Measurements from ENCODE around the gene ZNF547.
"Not testable (repeated sequence)": the region's sequence is repeated elsewhere in the genome, so short reads cannot be mapped to it uniquely, and the experiment has no call there.

ZNF547 gene

DNA sequence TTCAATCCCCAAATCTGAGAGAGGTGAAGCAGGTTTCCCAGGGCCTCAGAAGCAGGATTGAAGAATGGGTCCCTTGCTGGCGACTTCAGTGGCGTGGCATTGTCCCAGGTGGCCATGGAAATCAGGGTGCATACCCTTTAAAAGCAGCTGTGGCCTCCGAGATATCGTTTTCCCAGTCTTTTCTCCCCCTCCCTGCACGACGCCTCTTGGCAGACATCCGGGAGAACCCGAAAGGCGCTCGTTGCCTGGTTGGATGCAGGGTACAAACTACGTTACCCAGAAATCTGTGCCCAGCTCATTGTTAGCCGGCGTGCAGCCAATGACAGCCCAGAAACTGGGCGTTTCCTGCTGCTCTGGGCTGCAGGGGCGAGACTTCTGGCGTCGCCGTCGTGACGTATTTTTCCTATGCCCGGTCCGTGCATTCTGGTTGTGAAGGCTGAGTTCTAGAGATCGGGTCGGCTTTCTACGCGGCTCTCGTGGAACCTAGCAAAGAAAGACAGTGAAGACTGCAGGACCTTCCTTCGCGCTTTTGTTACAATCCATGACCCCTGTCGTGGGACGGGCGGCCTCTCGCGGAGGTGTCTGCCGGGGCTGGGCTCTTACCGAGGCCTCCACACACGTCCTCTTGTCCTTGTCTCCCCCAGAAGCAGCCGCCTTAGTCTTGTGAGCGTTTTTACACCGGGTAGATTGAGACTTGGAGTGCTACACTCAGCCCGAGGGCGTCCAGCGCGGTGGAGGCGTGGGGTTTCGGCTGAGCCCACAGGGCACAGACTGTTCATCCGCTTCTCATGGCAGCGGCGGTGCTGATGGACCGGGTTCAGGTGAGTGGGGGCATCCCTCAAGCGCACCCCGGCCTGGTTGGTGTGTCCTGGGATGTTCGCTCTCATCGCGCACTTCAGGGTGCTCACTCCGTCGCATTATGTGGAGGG, 12.2 kb upstream of the ZNF547 start, which contains the start of gene ZNF304:
Gene ZNF304 (plus strand): TSS at position 395 of the 929 bp plus-strand sequence. CDS start 394 bp downstream, at position 789.
- H3K36me3 Mint-ChIP-seq, result peaks cover 44 to 54% of the 10 kb centered on the region in 2 donors
- ATAC-seq (replicated peaks), result peak; percentile 100
- peak within 1 kb of the TSS; percentile 95 to 96 for H3K4me3 Mint-ChIP-seq
- peak within 1 kb of the TSS; percentile 97 for H3K27ac Mint-ChIP-seq
- peaks cover 2 to 23% of the 10 kb centered on the region in 2 donors for H3K9me3 Mint-ChIP-seq
- H3K4me1 Mint-ChIP-seq, result peaks cover 26 to 36% of the 10 kb centered on the region in 2 donors
- peaks cover 3 to 12% of the 10 kb centered on the region in 2 donors for H3K27me3 Mint-ChIP-seq
- DNase-seq, result peak; percentile 84

DNA sequence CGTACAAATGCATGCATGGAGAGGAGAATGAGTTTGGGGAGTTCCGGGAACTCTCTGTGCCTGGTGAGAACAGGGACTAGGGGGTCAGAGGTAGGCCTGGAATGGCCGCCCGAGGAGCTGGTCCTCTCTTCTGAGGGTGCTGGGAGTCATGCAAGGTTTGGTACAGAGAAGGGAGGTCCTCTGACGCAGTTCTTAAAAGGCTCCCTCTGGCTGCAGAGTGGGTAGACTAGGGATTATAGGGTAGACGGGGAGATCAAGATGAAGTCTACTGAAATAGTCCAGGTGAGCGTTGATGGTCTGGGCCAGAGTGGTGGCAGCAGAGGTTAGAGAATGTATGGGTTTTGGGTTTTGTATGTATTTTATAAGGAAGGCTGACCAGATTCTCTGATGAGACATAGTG, 11.5 kb upstream of the ZNF547 start:
- Mint-ChIP-seq H3K4me3 (peak overlapping the region; percentile 95 to 96), H3K36me3 (peaks cover 52 to 61% of the 10 kb centered on the region in 2 donors), H3K4me1 (peaks cover 26 to 36% of the 10 kb centered on the region in 2 donors), H3K27ac (peak overlapping the region; percentile 97), H3K27me3 (peaks cover 0 to 7% of the 10 kb centered on the region in 2 donors), H3K9me3 (peaks cover 2 to 24% of the 10 kb centered on the region in 2 donors)
- ATAC-seq (replicated peaks) (no peak), DNase-seq (no peak)

DNA sequence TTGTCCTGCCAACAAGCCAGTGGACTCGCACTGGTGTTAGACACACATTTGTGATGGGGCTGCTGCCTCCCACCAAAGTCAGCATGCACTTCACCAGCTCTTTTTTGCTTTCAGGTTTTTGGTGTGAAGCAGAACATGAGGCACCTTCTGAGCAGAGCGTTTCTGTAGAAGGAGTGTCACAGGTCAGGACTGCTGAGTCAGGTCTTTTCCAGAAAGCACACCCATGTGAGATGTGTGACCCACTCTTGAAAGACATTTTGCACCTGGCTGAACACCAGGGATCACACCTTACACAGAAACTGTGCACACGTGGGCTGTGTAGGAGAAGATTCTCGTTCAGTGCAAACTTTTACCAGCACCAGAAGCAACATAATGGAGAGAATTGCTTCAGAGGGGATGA, 7.4 kb upstream of the ZNF547 start:
- no peak overlapping the region for H3K27ac Mint-ChIP-seq
- H3K36me3 Mint-ChIP-seq, result peaks cover 71 to 88% of the 10 kb centered on the region in 2 donors
- H3K27me3 Mint-ChIP-seq, result no peaks in the 10 kb centered on the region
- peaks cover 2 to 24% of the 10 kb centered on the region in 2 donors for H3K9me3 Mint-ChIP-seq
- peaks cover 25 to 29% of the 10 kb centered on the region in 2 donors for H3K4me1 Mint-ChIP-seq
- ATAC-seq (replicated peaks) (no peak), DNase-seq (no peak)
- H3K4me3 Mint-ChIP-seq, result no peak overlapping the region

DNA sequence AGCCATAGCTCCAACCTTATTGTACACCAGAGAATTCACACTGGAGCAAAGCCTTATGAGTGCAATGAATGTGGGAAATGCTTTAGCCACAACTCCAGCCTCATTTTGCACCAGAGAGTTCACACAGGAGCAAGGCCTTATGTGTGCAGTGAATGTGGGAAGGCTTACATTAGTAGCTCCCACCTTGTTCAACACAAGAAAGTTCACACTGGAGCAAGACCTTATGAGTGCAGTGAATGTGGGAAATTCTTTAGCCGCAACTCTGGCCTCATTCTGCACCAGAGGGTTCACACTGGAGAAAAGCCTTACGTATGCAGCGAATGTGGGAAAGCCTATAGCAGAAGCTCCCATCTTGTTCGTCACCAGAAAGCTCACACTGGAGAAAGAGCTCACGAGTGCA, 5.9 kb upstream of the ZNF547 start:
- Mint-ChIP-seq H3K27ac (no peak overlapping the region), H3K27me3 (no peaks in the 10 kb centered on the region)

DNA sequence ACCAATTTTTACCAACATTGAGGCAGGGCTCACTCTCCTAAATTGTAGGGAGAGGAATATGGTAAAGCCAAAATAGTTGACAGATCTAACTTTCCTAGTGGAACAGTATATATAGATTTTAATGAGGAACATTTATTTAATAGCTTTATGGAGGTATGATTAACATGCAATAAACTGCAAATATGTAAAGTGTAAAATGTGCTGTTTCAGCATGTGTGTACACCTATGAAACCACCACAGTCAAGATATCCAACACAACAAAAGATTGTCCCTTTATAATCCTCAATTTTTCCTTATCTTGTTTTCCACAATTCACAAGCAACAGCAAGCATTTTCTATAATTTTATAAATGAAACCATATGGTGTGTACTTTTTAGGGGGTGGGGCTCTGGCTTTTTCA, 4.1 kb upstream of the ZNF547 start:
- ATAC-seq (replicated peaks), result no peak
- DNase-seq, result no peak
- H3K9me3 Mint-ChIP-seq, result peaks cover 5 to 15% of the 10 kb centered on the region in 2 donors
- H3K4me1 Mint-ChIP-seq, result peaks cover 8 to 11% of the 10 kb centered on the region in 2 donors
- no peak overlapping the region for H3K27ac Mint-ChIP-seq
- H3K4me3 Mint-ChIP-seq, result no peak overlapping the region
- H3K27me3 Mint-ChIP-seq, result no peaks in the 10 kb centered on the region
- peaks cover 51 to 70% of the 10 kb centered on the region in 2 donors for H3K36me3 Mint-ChIP-seq

More for the DNA sequence above, 5.9 kb upstream of the ZNF547 start:
- ATAC-seq (replicated peaks), result no peak
- Mint-ChIP-seq H3K4me3 (no peak overlapping the region), H3K9me3 (peaks cover 5 to 21% of the 10 kb centered on the region in 2 donors), H3K36me3 (peaks cover 61 to 77% of the 10 kb centered on the region in 2 donors), H3K4me1 (peaks cover 14% of the 10 kb centered on the region in 2 donors)
- no peak for DNase-seq

DNA sequence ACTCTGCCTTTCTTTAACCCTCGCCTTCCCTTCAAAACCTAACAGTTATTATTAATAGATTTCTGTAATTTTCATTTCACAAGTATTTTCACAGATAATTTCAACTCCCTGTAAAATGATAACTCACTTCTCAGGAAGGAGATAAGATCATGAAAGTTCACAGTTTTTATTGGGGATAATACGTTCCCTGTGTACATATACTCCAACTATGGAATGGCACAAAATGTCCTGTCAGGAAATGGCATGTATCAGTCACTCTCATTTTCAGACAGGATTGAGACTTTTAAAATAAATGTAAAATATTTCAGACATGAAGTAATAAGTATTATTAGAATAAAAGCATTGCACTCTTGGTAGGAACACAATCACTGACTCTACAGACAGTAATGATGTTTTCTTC, 932 bp upstream of the ZNF547 start:
- H3K4me3 Mint-ChIP-seq, result peak overlapping the region; percentile 97 to 98
- H3K27ac Mint-ChIP-seq, result no peak overlapping the region
- H3K9me3 Mint-ChIP-seq, result peaks cover 2 to 7% of the 10 kb centered on the region in 2 donors
- DNase-seq, result no peak
- H3K27me3 Mint-ChIP-seq, result no peaks in the 10 kb centered on the region
- ATAC-seq (replicated peaks), result no peak
- H3K36me3 Mint-ChIP-seq, result peaks cover 28 to 43% of the 10 kb centered on the region in 2 donors
- H3K4me1 Mint-ChIP-seq, result peaks cover 9 to 11% of the 10 kb centered on the region in 2 donors

DNA sequence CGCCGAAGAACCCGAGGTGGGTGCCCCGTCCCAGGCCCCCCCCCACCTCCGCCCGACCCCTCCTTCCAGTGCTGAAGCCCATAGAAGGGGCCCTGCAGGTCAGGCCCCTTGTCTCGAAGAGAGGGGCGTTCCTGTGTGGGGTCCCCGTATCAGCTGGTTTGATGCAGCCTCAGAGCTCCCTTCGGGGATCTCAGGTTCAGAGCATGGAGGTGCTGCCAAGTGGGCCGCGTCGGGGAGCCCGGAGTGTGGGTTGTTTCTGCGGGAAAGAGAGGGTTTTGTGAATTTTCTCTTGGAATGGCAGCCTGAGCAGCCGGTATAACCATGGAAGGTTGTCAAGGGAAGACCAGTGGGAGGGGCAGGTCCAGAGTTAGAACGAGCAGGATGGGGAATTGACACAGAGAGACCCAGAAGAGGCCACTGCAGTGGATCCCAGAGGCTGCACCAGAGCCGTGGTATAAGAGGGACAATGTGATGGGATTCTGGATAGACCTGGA, 384 bp downstream of the ZNF547 start:
- H3K4me3 Mint-ChIP-seq, result peak overlapping the region; percentile 97 to 98
- ATAC-seq (replicated peaks) (peak; percentile 17 to 24), DNase-seq (no peak)
- H3K4me1 Mint-ChIP-seq, result peaks cover 9 to 13% of the 10 kb centered on the region in 2 donors
- H3K36me3 Mint-ChIP-seq, result peaks cover 22 to 40% of the 10 kb centered on the region in 2 donors
- H3K27ac Mint-ChIP-seq, result peak overlapping the region; percentile 96
- peaks cover 2 to 9% of the 10 kb centered on the region in 2 donors for H3K9me3 Mint-ChIP-seq
- H3K27me3 Mint-ChIP-seq, result no peaks in the 10 kb centered on the region

DNA sequence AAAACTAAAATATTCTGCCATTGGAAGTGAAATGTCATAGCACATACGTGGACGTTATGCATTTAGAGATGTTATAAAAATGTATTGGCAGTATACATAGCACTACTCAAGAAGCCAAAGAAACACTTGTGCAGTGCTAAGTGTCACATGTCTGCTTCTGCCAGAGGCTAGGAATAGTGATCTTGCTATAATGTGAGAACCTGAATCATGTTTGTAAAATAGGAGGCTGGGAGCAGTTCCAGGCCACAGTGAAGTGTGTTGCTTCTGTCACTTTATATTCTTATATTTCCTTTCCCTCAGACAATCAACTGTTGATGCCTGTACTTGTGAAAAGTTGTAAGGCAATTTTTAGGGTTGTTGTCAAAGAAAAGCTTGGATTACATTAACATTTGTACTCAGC, 3.4 kb downstream of the ZNF547 start:
- no peak for DNase-seq
- no peak overlapping the region for H3K4me3 Mint-ChIP-seq
- peaks cover 40 to 56% of the 10 kb centered on the region in 2 donors for H3K36me3 Mint-ChIP-seq
- H3K27me3 Mint-ChIP-seq, result no peaks in the 10 kb centered on the region
- no peak for ATAC-seq (replicated peaks)
- no peak overlapping the region for H3K27ac Mint-ChIP-seq
- peaks cover 18 to 24% of the 10 kb centered on the region in 2 donors for H3K4me1 Mint-ChIP-seq
- peaks cover 0 to 15% of the 10 kb centered on the region in 2 donors for H3K9me3 Mint-ChIP-seq

DNA sequence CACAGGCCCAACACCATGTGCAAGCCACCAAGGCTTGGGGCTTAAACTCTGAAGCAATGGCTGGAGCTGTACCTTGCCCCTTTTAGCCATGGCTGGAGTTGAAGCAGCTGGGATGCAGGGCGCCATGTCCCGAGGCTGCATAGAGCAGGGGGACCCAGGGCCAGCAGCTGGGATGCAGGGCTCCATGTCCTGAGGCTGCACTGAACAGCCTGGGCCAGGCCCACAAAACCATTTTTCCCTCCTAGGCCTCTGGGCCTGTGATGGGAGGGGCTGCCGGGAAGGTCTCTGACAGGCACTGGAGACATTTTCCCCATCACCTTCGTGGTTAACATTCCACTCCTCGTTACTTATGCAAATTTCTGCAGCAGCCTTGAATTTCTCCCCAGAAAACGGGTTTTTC, 10.8 kb downstream of the ZNF547 start:
- DNase-seq, result no peak
- Mint-ChIP-seq H3K9me3 (peaks cover 30 to 34% of the 10 kb centered on the region in 2 donors), H3K4me3 (no peak overlapping the region), H3K27ac (no peak overlapping the region), H3K36me3 (peaks cover 86 to 96% of the 10 kb centered on the region in 2 donors), H3K4me1 (peaks cover 4 to 14% of the 10 kb centered on the region in 2 donors), H3K27me3 (no peaks in the 10 kb centered on the region)
- no peak for ATAC-seq (replicated peaks)

DNA sequence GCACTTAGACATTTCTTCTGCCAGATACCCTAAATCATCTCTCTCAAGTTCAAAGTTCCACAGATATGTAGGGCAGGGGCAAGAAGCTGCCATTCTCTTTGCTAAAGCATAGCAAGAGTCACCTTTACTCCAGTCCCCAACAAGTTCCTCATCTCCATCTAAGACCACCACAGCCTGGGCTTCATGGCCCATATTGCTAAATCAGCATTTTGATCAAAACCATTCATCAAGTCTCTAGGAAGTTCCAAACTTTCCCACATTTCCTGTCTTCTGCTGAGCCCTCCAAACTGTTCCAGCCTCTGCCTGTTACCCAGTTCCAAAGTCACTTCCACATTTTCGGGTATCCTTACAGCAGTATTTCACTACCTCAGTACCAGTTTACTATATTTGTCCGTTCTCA, 11.3 kb downstream of the ZNF547 start:
- H3K4me3 Mint-ChIP-seq; H3K27ac Mint-ChIP-seq; H3K27me3 Mint-ChIP-seq; ATAC-seq (replicated peaks); DNase-seq: not testable (repeated sequence)
- H3K9me3 Mint-ChIP-seq, result peaks cover 35% of the 10 kb centered on the region in 2 donors
- H3K4me1 Mint-ChIP-seq, result peaks cover 2 to 10% of the 10 kb centered on the region in 2 donors
- H3K36me3 Mint-ChIP-seq, result peaks cover 87 to 96% of the 10 kb centered on the region in 2 donors

DNA sequence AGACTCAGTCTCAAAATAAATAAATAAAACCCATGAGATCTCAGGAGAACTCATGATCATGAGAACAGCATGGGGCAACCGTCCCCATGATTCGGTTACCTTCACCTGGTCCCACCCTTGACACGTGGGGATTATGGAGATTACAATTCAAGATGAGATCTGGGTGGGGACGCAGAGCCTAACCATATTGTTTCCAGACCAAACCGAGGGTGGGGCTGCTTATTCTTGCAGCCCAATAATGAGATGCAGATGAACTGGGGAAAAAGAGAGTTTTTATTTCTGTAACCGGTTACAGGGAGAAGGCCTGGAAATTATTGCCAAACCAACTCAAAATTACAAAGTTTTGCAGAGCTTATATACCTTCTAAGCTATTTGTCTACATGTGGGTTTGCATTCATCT, 12.8 kb downstream of the ZNF547 start:
- ATAC-seq (replicated peaks) (no peak), DNase-seq (no peak)
- H3K36me3 Mint-ChIP-seq, result peaks cover 79 to 88% of the 10 kb centered on the region in 2 donors
- no peaks in the 10 kb centered on the region for H3K4me1 Mint-ChIP-seq
- no peak overlapping the region for H3K27ac Mint-ChIP-seq
- no peaks in the 10 kb centered on the region for H3K27me3 Mint-ChIP-seq
- H3K4me3 Mint-ChIP-seq, result no peak overlapping the region
- peaks cover 36 to 37% of the 10 kb centered on the region in 2 donors for H3K9me3 Mint-ChIP-seq

DNA sequence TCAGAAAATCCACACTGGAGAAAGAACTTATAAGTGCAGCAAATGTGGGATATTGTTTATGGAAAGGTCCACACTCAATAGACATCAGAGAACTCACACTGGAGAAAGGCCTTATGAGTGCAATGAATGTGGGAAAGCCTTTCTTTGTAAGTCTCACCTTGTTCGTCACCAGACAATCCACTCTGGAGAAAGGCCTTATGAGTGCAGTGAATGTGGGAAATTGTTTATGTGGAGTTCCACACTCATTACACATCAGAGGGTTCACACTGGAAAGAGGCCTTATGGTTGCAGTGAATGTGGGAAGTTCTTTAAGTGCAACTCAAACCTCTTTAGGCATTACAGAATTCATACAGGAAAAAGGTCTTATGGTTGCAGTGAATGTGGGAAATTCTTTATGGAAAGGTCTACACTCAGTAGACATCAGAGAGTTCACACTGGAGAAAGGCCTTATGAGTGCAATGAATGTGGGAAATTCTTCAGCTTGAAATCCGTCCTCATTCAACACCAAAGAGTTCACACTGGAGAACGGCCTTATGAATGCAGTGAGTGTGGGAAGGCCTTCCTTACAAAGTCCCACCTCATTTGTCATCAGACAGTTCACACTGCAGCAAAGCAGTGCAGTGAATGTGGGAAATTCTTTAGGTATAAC, 14.3 kb downstream of the ZNF547 start:
- ATAC-seq (replicated peaks) (no peak), DNase-seq (no peak)
- H3K27me3 Mint-ChIP-seq, result no peaks in the 10 kb centered on the region
- H3K4me1 Mint-ChIP-seq, result no peaks in the 10 kb centered on the region
- H3K36me3 Mint-ChIP-seq, result peaks cover 68 to 73% of the 10 kb centered on the region in 2 donors
- H3K27ac Mint-ChIP-seq, result no peak overlapping the region
- H3K4me3 Mint-ChIP-seq, result no peak overlapping the region
- peaks cover 34 to 37% of the 10 kb centered on the region in 2 donors for H3K9me3 Mint-ChIP-seq

DNA sequence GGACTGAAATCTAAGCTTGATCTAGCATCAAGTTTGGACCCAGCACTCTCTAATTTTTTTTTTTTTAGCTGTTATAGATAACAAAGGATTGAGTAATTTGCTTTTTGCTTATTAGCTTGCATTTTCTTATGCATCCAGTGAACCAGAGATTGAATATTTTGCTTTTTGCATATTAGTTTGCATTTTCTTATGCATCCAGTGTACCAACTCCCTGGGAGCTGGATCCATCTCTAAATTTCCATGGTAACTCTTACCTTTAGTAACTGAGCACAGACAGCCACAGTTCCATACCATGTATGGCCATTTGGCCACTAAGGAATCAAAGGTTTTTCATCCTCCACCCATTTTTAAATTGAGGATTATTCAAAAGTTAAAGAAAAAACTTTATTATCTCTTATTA, 17.6 kb downstream of the ZNF547 start:
- Mint-ChIP-seq H3K9me3 (peaks cover 26% of the 10 kb centered on the region in 2 donors), H3K27ac (no peak overlapping the region), H3K36me3 (peaks cover 36 to 40% of the 10 kb centered on the region in 2 donors), H3K4me1 (no peaks in the 10 kb centered on the region), H3K4me3 (no peak overlapping the region), H3K27me3 (no peaks in the 10 kb centered on the region)
- DNase-seq (no peak), ATAC-seq (replicated peaks) (no peak)

DNA sequence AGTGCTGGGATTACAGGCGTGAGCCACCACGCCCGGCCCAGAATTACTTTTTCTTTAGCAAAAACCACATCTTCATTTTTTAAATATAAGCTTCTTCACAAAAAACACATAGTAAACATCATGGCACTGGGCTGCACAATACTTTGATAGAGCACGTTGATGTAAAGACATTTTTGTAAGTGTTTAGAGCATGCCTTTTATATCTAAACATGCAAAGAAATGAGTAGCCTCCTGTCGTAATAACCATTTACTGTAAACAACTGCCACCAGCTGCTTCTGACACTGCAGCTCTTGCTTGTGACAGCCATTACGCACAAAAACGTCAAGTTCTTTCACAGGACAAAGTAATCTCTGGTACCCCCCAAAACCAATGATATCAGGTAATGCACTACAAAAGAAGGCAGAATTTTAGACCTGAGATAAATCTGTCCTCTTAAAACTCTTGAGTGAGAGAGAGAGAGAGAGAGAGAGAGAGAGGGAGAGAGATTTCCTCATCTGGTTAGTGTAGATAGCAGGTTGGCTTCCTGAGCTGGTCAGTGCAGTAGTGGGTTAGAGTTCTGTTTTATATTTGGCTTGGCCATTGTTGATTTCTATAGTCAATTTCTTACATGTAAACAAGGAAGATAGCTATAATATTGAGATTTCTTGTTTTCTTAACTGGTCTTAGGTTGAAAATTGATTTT, 19.6 kb downstream of the ZNF547 start:
- ATAC-seq (replicated peaks) (no peak), DNase-seq (no peak)
- Mint-ChIP-seq H3K4me3 (no peak overlapping the region), H3K27me3 (no peaks in the 10 kb centered on the region), H3K27ac (no peak overlapping the region), H3K4me1 (no peaks in the 10 kb centered on the region), H3K36me3 (peaks cover 20 to 23% of the 10 kb centered on the region in 2 donors), H3K9me3 (peaks cover 14 to 15% of the 10 kb centered on the region in 2 donors)
